ENCODE data around the gene TSPEAR. TPM values are rescaled to one million over a fixed set of nuclear protein-coding genes. Genes with fewer than 3 reads are reported as not detected.
"Not testable (repeated sequence)": the region's sequence is repeated elsewhere in the genome, so short reads cannot be mapped to it uniquely, and the experiment has no call there.

Gene TSPEAR
- total RNA-seq, 2 experiments from 2014 or later: not detected

GRCh38 chr21:44681861-44682579, 29.4 kb downstream of the TSPEAR start, which contains the start of gene KRTAP12-1:
Gene KRTAP12-1 (minus strand): TSS chr21:44682163. CDS start chr21:44682123, 40 bp downstream.
- no peak for DNase-seq
- CTCF ChIA-PET: interaction anchor here (1.0 kb wide), 1 partner anchor 108 kb away, joined by 3 read pairs; no protein-coding TSS in a partner anchor
- Mint-ChIP-seq H3K27ac (no peak within 1 kb of the TSS), H3K9me3 (no peaks in the 10 kb centered on the region), H3K4me3 (no peak within 1 kb of the TSS), H3K4me1 (ENCODE audit: low read depth) (peaks cover 6% of the 10 kb centered on the region), H3K27me3 (ENCODE audit: low read depth) (peaks cover 10% of the 10 kb centered on the region), H3K36me3 (ENCODE audit: low read depth) (no peaks in the 10 kb centered on the region)
- intact Hi-C loops (cut with micrococcal nuclease): no loop called here

- intact Hi-C loops (cut with micrococcal nuclease): no loop called here
- CTCF ChIA-PET: interaction anchor here (0.6 kb wide), 1 partner anchor 28 kb away, joined by 3 read pairs; no protein-coding TSS in a partner anchor
Observed at GRCh38 chr21:44681152-44681551, 30.2 kb downstream of the TSPEAR start.

GRCh38 chr21:44677881-44678280, 33.5 kb downstream of the TSPEAR start:
- peaks cover 3% of the 10 kb centered on the region for H3K27me3 Mint-ChIP-seq (ENCODE audit: low read depth)
- H3K4me3 Mint-ChIP-seq: no peak overlapping the region
- CTCF ChIA-PET: no interaction called here
- peaks cover 9% of the 10 kb centered on the region for H3K9me3 Mint-ChIP-seq
- no peak for DNase-seq
- intact Hi-C loops (cut with micrococcal nuclease): no loop called here
- H3K27ac Mint-ChIP-seq: no peak overlapping the region
- H3K36me3 Mint-ChIP-seq (ENCODE audit: low read depth): no peaks in the 10 kb centered on the region
- no peaks in the 10 kb centered on the region for H3K4me1 Mint-ChIP-seq (ENCODE audit: low read depth)

More at GRCh38 chr21:44681152-44681551, 30.2 kb downstream of the TSPEAR start:
- H3K27ac Mint-ChIP-seq: no peak overlapping the region
- no peaks in the 10 kb centered on the region for H3K36me3 Mint-ChIP-seq (ENCODE audit: low read depth)
- H3K4me1 Mint-ChIP-seq (ENCODE audit: low read depth): peaks cover 3% of the 10 kb centered on the region
- no peak overlapping the region for H3K4me3 Mint-ChIP-seq
- H3K27me3 Mint-ChIP-seq (ENCODE audit: low read depth): peaks cover 4% of the 10 kb centered on the region
- DNase-seq: no peak
- H3K9me3 Mint-ChIP-seq: no peaks in the 10 kb centered on the region

- no peaks in the 10 kb centered on the region for H3K27me3 Mint-ChIP-seq (ENCODE audit: low read depth)
- peaks cover 24% of the 10 kb centered on the region for H3K9me3 Mint-ChIP-seq
- CTCF ChIA-PET: no interaction called here
- intact Hi-C loops (cut with micrococcal nuclease): no loop called here
- no peaks in the 10 kb centered on the region for H3K4me1 Mint-ChIP-seq (ENCODE audit: low read depth)
- DNase-seq: no peak
- H3K27ac Mint-ChIP-seq: no peak overlapping the region
- H3K36me3 Mint-ChIP-seq (ENCODE audit: low read depth): no peaks in the 10 kb centered on the region
- H3K4me3 Mint-ChIP-seq: no peak overlapping the region
Observed at GRCh38 chr21:44671911-44672310, 39.5 kb downstream of the TSPEAR start.

GRCh38 chr21:44670642-44671432, 40.5 kb downstream of the TSPEAR start:
- no peak for DNase-seq
- H3K9me3 Mint-ChIP-seq: peaks cover 24% of the 10 kb centered on the region
- H3K4me3 Mint-ChIP-seq: no peak overlapping the region
- H3K27ac Mint-ChIP-seq: no peak overlapping the region
- no peaks in the 10 kb centered on the region for H3K36me3 Mint-ChIP-seq (ENCODE audit: low read depth)
- CTCF ChIA-PET: no interaction called here
- H3K4me1 Mint-ChIP-seq (ENCODE audit: low read depth): no peaks in the 10 kb centered on the region
- intact Hi-C loops (cut with micrococcal nuclease): no loop called here
- H3K27me3 Mint-ChIP-seq (ENCODE audit: low read depth): no peaks in the 10 kb centered on the region

GRCh38 chr21:44667612-44668011, 43.8 kb downstream of the TSPEAR start:
- no peak overlapping the region for H3K4me3 Mint-ChIP-seq
- H3K9me3 Mint-ChIP-seq: peaks cover 13% of the 10 kb centered on the region
- H3K4me1 Mint-ChIP-seq (ENCODE audit: low read depth): no peaks in the 10 kb centered on the region
- CTCF ChIA-PET: interaction anchor here (1.0 kb wide), 1 partner anchor 126 kb away, joined by 5 read pairs; no protein-coding TSS in a partner anchor
- H3K27me3 Mint-ChIP-seq (ENCODE audit: low read depth): no peaks in the 10 kb centered on the region
- intact Hi-C loops (cut with micrococcal nuclease): no loop called here
- DNase-seq: no peak
- H3K27ac Mint-ChIP-seq: no peak overlapping the region
- H3K36me3 Mint-ChIP-seq (ENCODE audit: low read depth): no peaks in the 10 kb centered on the region

- Mint-ChIP-seq H3K36me3 (ENCODE audit: low read depth) (no peaks in the 10 kb centered on the region), H3K9me3 (peaks cover 10% of the 10 kb centered on the region), H3K27ac (no peak within 1 kb of the TSS), H3K4me1 (ENCODE audit: low read depth) (no peaks in the 10 kb centered on the region), H3K27me3 (ENCODE audit: low read depth) (no peaks in the 10 kb centered on the region), H3K4me3 (no peak within 1 kb of the TSS)
- intact Hi-C loops (cut with micrococcal nuclease): no loop called here
- DNase-seq: no peak
- CTCF ChIA-PET: interaction anchor here (1.0 kb wide), 1 partner anchor 127 kb away, joined by 5 read pairs; no protein-coding TSS in a partner anchor
Observed at GRCh38 chr21:44666401-44667320, 44.7 kb downstream of the TSPEAR start, which contains the start of gene KRTAP12-2. Gene KRTAP12-2 (minus strand): TSS chr21:44666927. CDS start chr21:44666886, 41 bp downstream.

GRCh38 chr21:44664691-44665090, 46.7 kb downstream of the TSPEAR start:
- H3K27ac Mint-ChIP-seq: no peak overlapping the region
- H3K4me3 Mint-ChIP-seq: no peak overlapping the region
- intact Hi-C loops (cut with micrococcal nuclease): no loop called here
- H3K27me3 Mint-ChIP-seq (ENCODE audit: low read depth): no peaks in the 10 kb centered on the region
- no peak for DNase-seq
- peaks cover 2% of the 10 kb centered on the region for H3K4me1 Mint-ChIP-seq (ENCODE audit: low read depth)
- peaks cover 7% of the 10 kb centered on the region for H3K9me3 Mint-ChIP-seq
- no peaks in the 10 kb centered on the region for H3K36me3 Mint-ChIP-seq (ENCODE audit: low read depth)
- CTCF ChIA-PET: interaction anchor here (0.6 kb wide), 1 partner anchor 29 kb away, joined by 3 read pairs; no protein-coding TSS in a partner anchor

GRCh38 chr21:44661567-44661966, 49.8 kb downstream of the TSPEAR start:
- DNase-seq; H3K36me3 Mint-ChIP-seq (ENCODE audit: low read depth); intact Hi-C loops (cut with micrococcal nuclease); H3K27me3 Mint-ChIP-seq (ENCODE audit: low read depth); H3K4me3 Mint-ChIP-seq; CTCF ChIA-PET; H3K27ac Mint-ChIP-seq: not testable (repeated sequence)
- Mint-ChIP-seq H3K4me1 (ENCODE audit: low read depth) (peaks cover 30% of the 10 kb centered on the region), H3K9me3 (peaks cover 15% of the 10 kb centered on the region)

- intact Hi-C loops (cut with micrococcal nuclease): loop anchor here (1.0 kb wide), 1 partner anchor 40 kb away; no protein-coding TSS in a partner anchor
- peaks cover 42% of the 10 kb centered on the region for H3K4me1 Mint-ChIP-seq (ENCODE audit: low read depth)
- peaks cover 7% of the 10 kb centered on the region for H3K36me3 Mint-ChIP-seq (ENCODE audit: low read depth)
- CTCF ChIA-PET: no interaction called here
- no peak overlapping the region for H3K27ac Mint-ChIP-seq
- H3K9me3 Mint-ChIP-seq: peaks cover 28% of the 10 kb centered on the region
- no peak overlapping the region for H3K4me3 Mint-ChIP-seq
- no peak for DNase-seq
- H3K27me3 Mint-ChIP-seq (ENCODE audit: low read depth): no peaks in the 10 kb centered on the region
Observed at GRCh38 chr21:44658913-44659595, 52.3 kb downstream of the TSPEAR start.

- intact Hi-C loops (cut with micrococcal nuclease): loop anchor here (1.0 kb wide), 1 partner anchor 39 kb away; no protein-coding TSS in a partner anchor
- Mint-ChIP-seq H3K4me1 (ENCODE audit: low read depth) (peaks cover 48% of the 10 kb centered on the region), H3K36me3 (ENCODE audit: low read depth) (peaks cover 7% of the 10 kb centered on the region), H3K27ac (peak overlapping the region; percentile 67), H3K9me3 (peaks cover 31% of the 10 kb centered on the region), H3K4me3 (no peak overlapping the region), H3K27me3 (ENCODE audit: low read depth) (no peaks in the 10 kb centered on the region)
- CTCF ChIA-PET: interaction anchor here (1.1 kb wide), 1 partner anchor 9 kb away, joined by 3 read pairs; no protein-coding TSS in a partner anchor
- DNase-seq: no peak
Observed at GRCh38 chr21:44658541-44658910, 52.8 kb downstream of the TSPEAR start.

Measured in activated naive CD4-positive, alpha-beta T cell treated with anti-CD3 and anti-CD28 coated beads for 36 hours (primary cell).